Left ventricle myocardium superior (tissue), 1 donor: ENCODE results near the gene KCNK17. TPM values are rescaled to one million over a fixed set of nuclear protein-coding genes. Genes with fewer than 3 reads are reported as not detected.
A peak's percentile ranks its signal among the peaks of the same experiment; 100 is the strongest.
"Not testable (repeated sequence)": the region's sequence is repeated elsewhere in the genome, so short reads cannot be mapped to it uniquely, and the experiment has no call there.

Experiments used
- ATAC-seq: fragments of 200-7000 bp; cut with Tn5 transposase; one replicate; pipeline ENCODE4 v1.9.1; 2020; ENCODE audit warnings: mild to moderate bottlenecking, moderate library complexity
- DNase-seq: peaks from one replicate; pipeline ENCODE4 v3.0.0-alpha.2; 2020
- intact Hi-C: fragments of 100-400 bp; cut with micrococcal nuclease; formaldehyde crosslinking; loops from one replicate; pipeline ENCODE4 v1.11.0; 2022
- total RNA-seq: library from RNA; stranded (reverse); fragmentation: NEBNext Ultra II Directional; extraction: Animal tissue kit (Norgen Biotek cat#: 25700); gene quantifications from one replicate; pipeline ENCODE4 v1.2.1, GENCODE V29; 2021
- donor health status: DM: no; HTN: yes; CAD: no; lungs with severe emphysema.

Gene KCNK17
- total RNA-seq, 1 donor from 2014 or later, result not detected

DNA sequence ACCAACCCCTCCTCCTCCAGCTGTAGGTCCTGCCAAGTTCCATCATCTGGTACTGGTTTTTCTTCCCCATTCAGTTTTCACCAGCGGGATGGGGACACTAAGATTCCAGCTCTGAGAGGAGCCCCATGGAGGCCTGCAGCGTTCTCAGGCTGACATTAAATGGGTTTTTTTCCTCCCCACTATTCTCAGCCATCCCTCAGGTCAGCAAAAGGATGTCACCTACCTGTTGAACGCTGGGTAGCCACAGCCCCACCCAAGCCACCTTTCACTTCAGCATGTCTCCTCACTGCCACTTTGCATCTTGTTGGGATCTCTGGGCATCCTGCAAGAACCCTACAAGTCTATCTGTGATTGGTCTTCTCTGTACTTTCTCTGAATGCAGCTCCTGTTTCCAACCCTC is 6.8 kb downstream of the KCNK17 start:
- ATAC-seq, result no peak
- intact Hi-C loops, result loop anchor here (10.0 kb wide), 2 partner anchors 333 to 433 kb away; no protein-coding TSS in a partner anchor

GRCh38 chr6:39304951-39305350 is 9.3 kb downstream of the KCNK17 start:
- intact Hi-C loops, result loop anchor here (10.0 kb wide), 2 partner anchors 330 to 430 kb away; no protein-coding TSS in a partner anchor
- no peak for DNase-seq
- ATAC-seq, result no peak

More for the DNA sequence above, 6.8 kb downstream of the KCNK17 start:
- no peak for DNase-seq

GRCh38 chr6:39303425-39304153 is 10.6 kb downstream of the KCNK17 start:
- ATAC-seq, result no peak
- intact Hi-C loops, result loop anchor here (10.0 kb wide), 2 partner anchors 329 to 429 kb away; no protein-coding TSS in a partner anchor

GRCh38 chr6:39302669-39303424 is 11.4 kb downstream of the KCNK17 start:
- peak; percentile 96 for ATAC-seq
- intact Hi-C loops, result loop anchor here (10.0 kb wide), 2 partner anchors 328 to 428 kb away; no protein-coding TSS in a partner anchor
- peak; percentile 91 for DNase-seq

More at GRCh38 chr6:39303425-39304153, 10.6 kb downstream of the KCNK17 start:
- DNase-seq, result no peak

DNA sequence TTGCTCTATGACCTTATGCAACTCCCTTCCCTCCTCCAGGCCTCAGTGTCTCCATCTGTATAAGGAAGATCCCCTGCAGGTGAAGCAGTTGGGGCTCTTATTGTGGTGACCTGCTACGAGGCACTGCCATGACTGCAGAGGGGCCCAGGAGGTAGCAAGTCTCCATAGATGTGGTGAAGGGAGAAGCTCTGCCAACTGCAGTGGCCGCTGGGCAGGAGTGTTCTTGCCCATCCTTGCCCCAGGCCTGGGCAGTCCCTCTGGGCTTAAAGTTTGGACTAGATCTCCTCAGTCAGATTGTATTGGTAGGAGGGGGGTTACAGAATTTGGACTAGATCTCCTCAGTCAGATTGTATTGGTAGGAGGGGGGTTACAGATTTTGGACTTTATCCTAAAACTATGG is 12.2 kb downstream of the KCNK17 start:
- ATAC-seq (no peak), DNase-seq (no peak)
- intact Hi-C loops, result loop anchor here (10.0 kb wide), 2 partner anchors 327 to 427 kb away; no protein-coding TSS in a partner anchor

GRCh38 chr6:39301606-39302005 is 12.6 kb downstream of the KCNK17 start:
- intact Hi-C loops, result loop anchor here (10.0 kb wide), 2 partner anchors 327 to 427 kb away; no protein-coding TSS in a partner anchor

DNA sequence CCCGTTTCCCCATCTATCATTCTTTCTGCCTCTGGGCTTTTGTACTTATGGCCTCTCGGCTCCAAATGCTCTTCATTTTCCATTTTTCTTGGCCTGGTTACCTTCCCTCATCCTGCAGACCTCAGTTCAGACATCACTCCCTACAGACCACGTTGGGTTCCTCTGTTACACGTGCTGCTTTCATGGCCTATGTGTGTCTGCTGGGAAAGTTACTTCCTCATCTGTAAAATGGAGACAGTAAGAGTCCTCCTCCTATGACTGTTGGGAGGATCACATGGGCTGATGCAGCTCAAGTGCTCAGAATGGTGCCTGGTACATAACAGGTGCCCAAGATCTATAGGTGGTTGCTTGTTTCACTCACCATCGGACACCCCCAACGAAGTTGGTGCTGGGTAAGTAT is 13.5 kb downstream of the KCNK17 start:
- intact Hi-C loops, result loop anchor here (10.0 kb wide), 2 partner anchors 326 to 426 kb away; no protein-coding TSS in a partner anchor
- no peak for DNase-seq
- ATAC-seq, result no peak

More at GRCh38 chr6:39301606-39302005, 12.6 kb downstream of the KCNK17 start:
- no peak for ATAC-seq
- no peak for DNase-seq

- intact Hi-C loops, result loop anchor here (5.0 kb wide), 1 partner anchor 131 kb away; no protein-coding TSS in a partner anchor
- no peak for DNase-seq
- no peak for ATAC-seq
These were observed 16.2 kb downstream of the KCNK17 start for GRCh38 chr6:39298061-39298460.

DNA sequence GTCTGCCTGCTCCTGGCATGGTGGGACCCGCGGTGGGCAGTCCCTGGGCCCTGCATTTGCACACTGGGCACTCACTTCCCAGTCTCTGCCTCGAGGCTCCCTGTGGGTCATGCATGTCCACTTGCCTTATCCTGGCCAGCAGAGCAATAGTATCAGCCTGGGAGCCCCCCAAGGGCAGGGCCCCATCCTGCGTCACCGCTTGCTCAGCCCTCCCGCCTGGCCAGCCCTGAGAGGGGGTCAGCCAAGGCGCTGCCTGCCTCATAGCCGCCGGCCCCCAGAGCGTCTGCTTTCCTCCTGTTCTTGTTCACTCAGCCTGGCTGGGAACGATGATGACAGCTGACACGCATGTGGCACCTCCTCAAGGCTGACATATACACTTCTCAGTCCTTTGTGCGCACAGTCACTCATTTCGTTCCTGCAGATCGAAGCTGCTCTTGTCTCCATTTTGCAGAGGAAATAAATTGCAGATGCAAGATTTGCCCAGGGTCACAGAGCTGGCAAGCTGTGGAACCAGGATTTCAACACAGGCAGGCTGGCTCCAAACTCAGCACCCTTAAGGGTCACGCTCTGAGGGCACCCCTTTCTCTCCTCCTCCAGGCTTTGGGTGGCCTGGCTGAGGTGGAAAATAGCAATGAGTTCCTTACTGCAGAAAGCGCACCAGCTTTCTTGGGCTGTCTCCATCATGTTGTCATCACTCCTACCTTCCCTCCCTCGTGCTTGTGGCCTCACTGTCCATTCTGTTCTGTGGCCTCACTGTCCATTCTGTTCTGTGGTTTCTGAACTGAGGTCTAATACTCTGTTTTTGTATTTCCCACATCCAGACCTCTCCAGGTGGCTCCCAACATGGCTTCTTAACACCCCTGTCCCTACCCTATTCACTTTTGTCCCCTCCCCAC is 17.2 kb downstream of the KCNK17 start:
- ATAC-seq, result peak; percentile 90
- DNase-seq, result peak; percentile 72
- intact Hi-C loops, result loop anchor here (5.0 kb wide), 1 partner anchor 130 kb away; no protein-coding TSS in a partner anchor

DNA sequence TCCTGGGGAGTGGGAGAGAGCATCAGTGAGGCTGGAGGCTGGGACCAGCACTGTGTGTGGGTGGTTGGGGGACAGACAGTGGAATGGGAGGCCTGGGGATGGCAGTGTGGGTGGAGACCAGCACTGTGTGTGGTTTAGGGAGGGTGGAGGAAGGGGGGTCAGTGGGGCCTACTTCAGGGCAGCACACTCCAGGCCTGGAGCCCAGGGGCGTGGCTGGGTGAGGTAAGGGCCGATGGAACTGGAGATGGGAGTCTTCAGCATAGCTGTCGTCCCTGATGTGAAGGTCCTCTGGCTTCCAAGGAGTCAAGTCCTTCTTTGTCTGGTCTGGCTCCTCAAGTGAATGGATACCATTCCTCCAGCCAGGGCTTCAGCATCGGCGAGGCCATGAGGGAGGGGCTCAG is 18.6 kb downstream of the KCNK17 start:
- ATAC-seq (peak; percentile 53), DNase-seq (peak; percentile 55)
- intact Hi-C loops, result loop anchor here (5.0 kb wide), 1 partner anchor 128 kb away; no protein-coding TSS in a partner anchor

DNA sequence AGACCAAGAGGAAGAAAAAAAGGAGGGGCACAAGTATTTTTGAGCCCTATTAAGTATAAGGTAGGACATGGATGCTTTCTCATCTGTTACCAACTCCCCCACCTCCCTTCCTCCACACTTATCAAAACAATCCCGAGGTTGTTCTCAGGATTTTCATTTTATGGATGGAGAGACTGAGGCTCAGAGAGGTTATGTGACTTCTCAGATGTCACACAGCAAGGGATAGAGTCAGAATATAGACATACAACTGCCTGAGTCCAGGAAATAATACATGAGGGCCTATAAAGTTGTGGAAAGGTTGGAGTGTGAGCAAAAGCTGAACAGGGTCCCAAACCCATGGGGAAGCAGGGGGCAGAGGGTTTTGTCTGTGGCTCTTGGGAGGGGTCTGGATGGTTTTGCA is 19.3 kb downstream of the KCNK17 start:
- intact Hi-C loops, result loop anchor here (5.0 kb wide), 1 partner anchor 128 kb away; no protein-coding TSS in a partner anchor
- DNase-seq (no peak), ATAC-seq (no peak)

- ATAC-seq (no peak), DNase-seq (no peak)
- intact Hi-C loops, result no loop called here
These were observed 20.1 kb downstream of the KCNK17 start for GRCh38 chr6:39294133-39294532.

DNA sequence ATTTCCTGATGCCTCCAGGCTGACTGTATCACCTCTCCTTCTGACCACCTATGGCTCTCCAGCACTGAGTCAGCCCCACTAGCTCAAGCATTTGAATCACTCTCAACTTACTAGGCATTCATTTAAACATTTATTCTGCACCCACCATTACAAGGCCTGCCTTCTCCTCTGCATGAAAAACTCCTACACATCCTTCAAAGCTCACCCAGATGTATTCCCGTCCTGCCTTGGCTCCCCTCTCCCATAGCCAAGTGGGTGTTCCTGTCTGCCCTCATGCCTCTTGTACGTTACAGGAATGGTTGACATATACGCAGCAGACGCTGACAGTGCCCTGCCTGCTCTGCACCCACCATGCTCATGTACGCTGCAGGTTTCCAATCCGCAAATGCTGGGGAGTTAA is 21.6 kb downstream of the KCNK17 start:
- ATAC-seq, result no peak
- intact Hi-C loops, result no loop called here
- no peak for DNase-seq

- ATAC-seq (peak; percentile 26), DNase-seq (no peak)
- intact Hi-C loops, result no loop called here
These were observed 24.7 kb downstream of the KCNK17 start for GRCh38 chr6:39289490-39289889.

DNA sequence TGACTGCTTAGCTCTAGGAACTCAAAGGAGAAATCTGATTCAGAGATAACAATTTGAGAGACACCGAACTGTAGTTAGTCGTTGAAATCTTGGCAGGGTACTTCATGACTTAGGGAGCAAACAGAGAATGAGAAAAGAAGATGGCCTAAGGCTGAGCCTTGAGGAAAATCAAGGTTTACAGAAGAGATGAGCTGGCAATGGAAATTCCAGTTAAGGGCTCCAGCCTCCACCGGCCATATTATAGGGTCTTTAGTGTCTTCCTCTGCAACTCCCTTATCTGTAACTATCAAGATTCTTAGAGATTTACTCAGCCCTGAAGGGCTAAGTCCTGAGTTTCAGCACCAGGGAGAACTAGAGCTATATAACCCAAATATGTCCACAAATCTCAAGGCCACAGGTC is 26.6 kb downstream of the KCNK17 start:
- ATAC-seq (no peak), DNase-seq (no peak)
- intact Hi-C loops, result no loop called here

DNA sequence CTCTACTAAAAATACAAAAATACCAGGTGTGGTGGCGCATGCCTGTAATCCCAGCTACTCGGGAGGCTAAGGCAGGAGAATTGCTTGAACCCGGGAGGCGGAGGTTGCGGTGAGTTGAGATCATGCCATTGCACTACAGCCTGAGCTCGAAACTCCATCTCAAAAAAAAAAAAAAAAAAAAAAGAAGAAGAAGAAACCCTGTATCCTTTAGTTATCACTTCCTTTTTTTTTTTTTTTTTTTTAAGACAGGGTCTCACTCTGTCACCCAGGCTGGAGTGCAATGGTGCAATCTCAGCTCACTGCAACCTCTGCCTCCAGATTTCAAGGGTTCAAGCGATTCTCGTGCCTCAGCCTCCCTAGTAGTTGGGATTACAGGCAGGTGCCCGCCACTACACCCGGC is 27.6 kb downstream of the KCNK17 start:
- ATAC-seq, intact Hi-C loops, DNase-seq: not testable (repeated sequence)

DNA sequence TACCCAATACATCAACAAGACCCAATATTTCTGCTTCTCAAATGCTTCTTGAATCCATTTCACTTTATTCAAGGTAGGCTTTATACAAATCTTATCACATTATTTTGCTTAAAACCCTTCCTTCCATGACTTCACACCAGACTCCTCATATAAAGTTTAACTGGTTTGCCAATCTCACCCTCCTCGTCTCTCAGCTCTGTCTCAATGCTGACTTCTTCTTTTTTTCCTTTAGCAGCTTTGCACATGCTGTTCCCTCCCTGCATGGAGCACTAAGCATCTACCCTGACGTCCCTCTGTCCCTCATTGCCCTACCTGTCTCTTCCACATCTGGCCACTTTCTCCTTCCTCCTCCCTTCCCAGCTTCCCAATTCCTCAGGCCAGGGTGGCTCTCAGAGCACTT is 31.4 kb downstream of the KCNK17 start:
- ATAC-seq (no peak), DNase-seq (no peak)
- intact Hi-C loops, result no loop called here

GRCh38 chr6:39281312-39281980 is 32.8 kb downstream of the KCNK17 start:
- intact Hi-C loops, result no loop called here
- ATAC-seq (no peak), DNase-seq (no peak)
